Neural cell (in vitro differentiated cells): ENCODE data around the gene TSPAN3.

Experiments used
- EZH2 ChIP-seq: fragments of 200-600, 300-800 bp; shearing (Covaris generic), sonication (generic); IDR thresholded peaks from 2 replicates; pipeline ENCODE4 v1.6.1; 2014; ENCODE audit warnings: antibody characterized with exemption, low read length, borderline replicate concordance, mild to moderate bottlenecking; ENCODE audit not compliant: insufficient read depth, poor library complexity, severe bottlenecking
- MXI1 ChIP-seq: fragments of 450-650 bp; conservative IDR thresholded peaks from 2 replicates; pipeline ENCODE4 v1.6.1; 2014; ENCODE audit warnings: antibody characterized with exemption, mild to moderate bottlenecking; ENCODE audit not compliant: poor library complexity, severe bottlenecking
- RAD21 ChIP-seq: fragments of 450-650 bp; conservative IDR thresholded peaks from 2 replicates; pipeline ENCODE4 v1.6.1; 2014; ENCODE audit warnings: antibody characterized with exemption, mild to moderate bottlenecking, moderate library complexity

DNA sequence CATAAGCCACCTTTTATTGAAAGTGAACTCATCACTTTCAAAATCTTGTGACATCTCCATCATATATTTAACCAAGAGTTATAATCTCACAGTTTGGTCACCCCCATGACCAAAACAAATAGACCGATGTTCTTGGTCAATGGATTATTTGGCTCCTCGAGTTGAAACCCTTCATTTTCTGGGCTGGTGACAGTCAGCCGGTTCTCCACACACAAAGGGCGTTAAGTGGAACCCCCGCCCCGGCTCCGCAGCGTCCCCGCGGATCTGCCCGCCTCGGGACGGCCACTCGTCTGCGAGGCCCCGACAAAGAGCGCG lies 772 bp downstream of the TSPAN3 start:
- no peak for TF ChIP-seq EZH2
- TF ChIP-seq RAD21: no peak
- no peak for TF ChIP-seq MXI1
